ENCODE results near the gene AVPR2.

- TF ChIP-seq CTCF (IDR thresholded peaks at IDR 0.05), result no peak
- no peak for TF ChIP-seq EZH2 (IDR thresholded peaks at IDR 0.05)
- TF ChIP-seq EZH2phosphoT487 (IDR thresholded peaks at IDR 0.05), result no peak
These were observed 37.1 kb downstream of the AVPR2 start for GRCh38 chrX:153941336-153942252.

All from neural progenitor cell (in vitro differentiated cells).